ENCODE measurements around the gene FCN3.

The FCN3 gene

DNA sequence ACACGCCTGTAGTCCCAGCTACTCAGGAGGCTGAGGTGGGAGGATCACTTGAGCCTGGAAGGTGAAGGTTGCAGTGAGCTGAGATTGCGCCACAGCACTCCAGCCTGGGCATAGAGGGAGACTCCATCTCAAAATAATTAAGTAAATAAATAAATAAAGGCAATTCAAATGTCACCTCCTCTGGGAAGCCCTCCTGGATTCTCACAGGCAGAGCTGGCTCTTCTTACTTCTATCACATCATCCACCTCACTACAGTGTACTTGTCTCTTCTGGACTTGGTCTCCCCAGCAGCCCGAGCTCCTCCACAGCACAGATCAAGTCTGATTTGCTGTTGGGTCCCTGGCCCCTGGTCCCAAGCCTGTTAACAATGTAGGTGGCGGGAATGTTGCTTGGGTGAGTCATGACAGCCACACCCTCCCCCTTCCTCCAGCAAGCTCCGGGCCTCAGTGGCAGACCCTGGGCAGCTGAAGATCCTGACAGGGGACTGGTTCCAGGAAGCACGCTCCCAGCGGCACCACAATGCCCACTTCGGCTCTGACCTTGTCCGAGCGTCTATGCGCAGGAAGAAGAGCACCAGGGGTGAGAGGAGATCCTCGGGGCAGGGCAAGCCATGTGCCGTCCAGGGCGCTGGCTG, 27.5 kb downstream of the FCN3 start:
- no peak overlapping the region for H3K4me3 ChIP-seq
- H3K27ac ChIP-seq: peak overlapping the region in 7 of 21 experiments; percentile 11 to 26 (median 16)

DNA sequence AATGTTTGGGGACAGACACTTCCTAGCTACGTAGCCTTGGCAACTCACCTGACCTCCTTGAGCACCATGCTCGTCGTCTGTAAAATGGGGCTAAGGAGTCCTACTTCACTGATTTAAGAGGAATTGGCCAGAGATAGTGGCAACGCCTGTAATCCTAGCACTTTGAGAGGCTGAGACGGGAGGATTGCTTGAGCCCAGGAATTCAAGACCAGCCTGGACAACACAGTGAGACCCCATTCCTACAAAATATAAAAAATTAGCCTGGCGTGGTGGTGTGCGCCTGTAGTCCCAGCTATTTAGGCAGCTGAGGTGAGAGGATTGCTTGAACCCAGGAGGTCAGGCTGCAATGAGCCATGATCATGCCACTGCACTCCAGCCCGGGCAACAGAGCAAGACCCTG, 28.3 kb downstream of the FCN3 start:
- H3K27ac ChIP-seq: no peak overlapping the region
- no peak overlapping the region for H3K4me3 ChIP-seq

DNA sequence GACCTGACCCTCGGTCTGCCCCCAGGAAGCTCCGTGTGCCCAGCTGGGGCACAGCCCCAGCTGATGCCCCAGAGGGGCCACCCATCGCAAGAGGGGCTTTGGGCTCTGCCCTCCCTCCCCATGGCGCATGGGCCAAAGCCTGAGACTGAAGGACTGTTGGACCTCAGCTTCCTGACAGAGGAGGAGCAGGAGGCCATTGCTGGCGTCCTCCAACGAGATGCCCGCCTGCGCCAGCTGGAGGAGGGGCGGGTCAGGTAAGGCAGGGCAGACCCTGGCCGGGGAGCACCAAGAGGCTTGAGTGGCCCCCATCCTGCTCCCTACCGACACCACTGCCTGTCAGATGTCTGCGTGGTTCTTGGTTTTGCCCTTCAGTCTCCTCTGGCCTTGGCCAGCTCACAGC, 29.4 kb downstream of the FCN3 start:
- H3K27ac ChIP-seq: peak overlapping the region in 3 of 21 experiments; percentile 24 to 45 (median 30)
- no peak overlapping the region for H3K4me3 ChIP-seq

DNA sequence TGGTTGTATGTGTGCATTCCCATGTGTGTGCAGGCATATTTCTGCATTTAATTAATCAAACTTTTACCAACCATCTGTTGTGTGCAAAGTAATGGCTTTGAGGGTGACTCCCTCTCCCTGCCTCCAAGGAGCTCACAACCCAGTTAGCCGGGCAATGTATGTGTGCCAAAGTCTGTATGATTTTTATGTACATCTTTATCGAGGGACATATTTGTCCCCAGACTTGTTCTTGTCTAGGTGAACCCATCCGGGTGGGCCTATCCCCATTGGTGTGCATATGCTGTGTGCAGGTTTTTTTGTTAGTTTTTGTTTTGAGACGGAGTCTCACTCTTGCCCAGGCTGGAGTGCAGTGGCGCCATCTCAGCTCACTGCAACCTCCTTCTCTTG, 31.0 kb downstream of the FCN3 start:
- Histone ChIP-seq H3K4me3 (peak overlapping the region in 6 of 7 experiments; percentile 31 to 60 (median 43)), H3K27ac (peak overlapping the region in 19 of 21 experiments; percentile 77 to 99 (median 91))

DNA sequence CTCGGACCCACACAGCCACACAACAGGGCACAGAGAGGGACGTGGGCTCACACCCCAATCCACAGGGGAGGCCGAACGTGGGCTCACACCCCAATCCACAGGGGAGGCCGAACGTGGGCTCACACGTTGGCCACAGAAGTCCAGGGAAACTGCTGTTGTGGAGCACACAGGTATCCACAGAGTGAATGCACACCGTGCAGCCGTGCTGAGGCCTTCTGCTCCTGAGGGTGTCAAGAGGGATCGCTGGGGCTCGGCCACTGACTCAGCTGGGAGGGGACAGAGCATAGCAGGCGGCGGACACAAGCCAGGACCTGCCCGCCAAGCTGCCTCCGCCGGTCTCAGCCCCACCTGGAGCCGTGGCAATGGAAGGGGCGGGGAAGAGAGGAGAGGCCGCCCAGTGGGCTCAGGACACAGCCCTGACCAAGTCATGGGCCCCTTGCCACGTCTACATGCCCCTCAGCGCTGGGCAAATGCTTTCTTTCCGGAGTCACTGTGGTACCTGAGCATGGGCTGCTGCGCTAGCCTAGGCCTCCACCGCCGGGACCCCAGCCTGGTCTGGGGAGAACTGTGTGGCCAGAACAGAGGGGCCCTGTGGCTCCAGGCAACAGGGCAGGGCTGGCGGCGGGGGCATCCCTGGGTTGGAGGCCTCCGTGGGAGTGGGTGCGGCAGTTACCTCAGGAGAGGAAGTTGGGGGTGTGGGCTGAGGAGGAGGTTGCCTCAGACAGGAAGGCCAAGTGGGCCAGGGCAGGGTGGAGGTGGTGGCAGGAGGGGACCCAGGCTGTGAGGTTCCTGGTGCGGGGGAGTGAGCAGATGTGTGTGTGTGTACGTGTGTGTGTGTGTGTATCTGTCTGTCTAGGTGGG, 31.6 kb downstream of the FCN3 start:
- peak overlapping the region; percentile 69 to 99 (median 91) for H3K27ac ChIP-seq
- peak overlapping the region; percentile 31 to 60 (median 43) for H3K4me3 ChIP-seq

DNA sequence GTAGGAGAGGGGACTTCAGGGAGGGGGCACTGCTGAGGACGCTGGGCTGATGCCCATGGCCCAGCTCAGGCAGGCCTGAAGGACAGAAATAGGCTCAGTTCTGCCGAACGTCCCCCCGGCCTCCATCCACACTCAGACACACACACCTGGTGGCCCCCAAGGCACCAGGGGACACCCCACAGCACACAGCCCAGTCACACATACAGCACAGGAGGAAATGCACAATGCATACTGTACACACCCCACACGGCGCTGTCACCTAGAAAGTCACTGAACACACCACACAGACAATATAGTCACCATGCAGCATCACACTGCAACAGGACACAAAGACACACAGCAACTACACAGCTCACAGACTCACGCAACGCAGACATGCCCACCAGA, 32.2 kb downstream of the FCN3 start:
- peak overlapping the region; percentile 34 to 99 (median 91) for H3K27ac ChIP-seq
- H3K4me3 ChIP-seq: peak overlapping the region; percentile 31 to 60 (median 43)

DNA sequence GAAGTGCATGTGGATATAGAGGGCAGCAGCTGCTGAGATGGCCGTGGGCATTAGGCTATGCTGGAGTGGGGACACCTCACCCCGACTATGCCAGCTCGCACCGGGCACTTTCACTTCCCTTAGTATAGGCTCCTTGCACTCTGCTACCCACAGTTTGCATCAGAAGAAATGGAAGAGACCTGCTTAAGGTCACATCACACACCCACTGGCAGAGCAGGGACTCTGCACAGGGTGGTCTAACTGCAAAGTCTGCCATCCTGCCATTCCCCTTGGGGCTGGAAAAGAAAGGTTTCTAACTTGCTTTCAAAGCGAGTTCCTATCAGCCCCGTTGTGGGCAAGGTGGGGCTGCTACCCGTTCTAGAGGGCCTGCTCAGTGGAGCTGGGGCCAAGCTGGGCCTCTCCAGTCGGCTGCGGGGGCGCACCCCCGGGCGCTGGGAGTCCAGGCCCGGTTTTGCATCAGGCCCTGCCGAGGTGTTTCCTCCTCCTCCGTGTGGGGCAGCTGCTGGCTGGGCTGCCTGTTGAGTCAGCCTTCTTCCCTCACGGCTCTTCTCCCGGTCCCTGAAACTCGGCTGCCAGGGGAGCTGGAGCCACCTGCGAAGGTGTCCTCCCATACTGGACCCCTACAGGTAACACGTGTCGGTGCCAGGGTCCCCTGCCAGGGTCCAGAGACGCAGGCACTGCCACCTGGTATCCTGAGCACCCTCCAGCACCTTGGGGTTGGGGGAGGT, 32.9 kb downstream of the FCN3 start, which contains the start of gene SYTL1:
TSS of gene SYTL1 (plus strand) at position 498 of the 728 bp plus-strand sequence. CDS start 3,313 bp downstream, outside the sequence.
- H3K4me3 ChIP-seq: peak within 1 kb of the TSS; percentile 31 to 60 (median 43)
- peak within 1 kb of the TSS; percentile 34 to 99 (median 91) for H3K27ac ChIP-seq

DNA sequence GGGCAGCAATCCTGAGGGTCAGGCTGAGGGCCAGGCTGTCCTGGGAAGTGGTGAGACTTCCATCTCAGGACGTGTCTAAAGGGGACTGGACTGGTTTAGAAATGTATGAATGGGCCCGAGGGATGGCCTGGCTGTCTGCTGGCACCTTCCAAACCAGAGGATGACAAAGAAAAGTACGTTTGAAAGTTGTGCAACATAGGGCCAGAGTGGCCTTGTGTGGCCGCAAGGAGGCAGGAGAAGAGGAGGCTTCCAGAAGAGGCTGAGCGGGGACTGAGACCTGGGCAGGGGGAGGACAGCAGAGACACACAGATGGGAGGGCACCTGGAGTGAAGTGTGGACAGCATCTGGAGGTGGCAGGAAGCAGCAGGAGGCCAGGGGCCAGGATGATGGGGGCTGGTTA, 35.4 kb downstream of the FCN3 start:
- Histone ChIP-seq H3K27ac (peak overlapping the region in 3 of 21 experiments; percentile 6 to 14 (median 8)), H3K4me3 (no peak overlapping the region)

DNA sequence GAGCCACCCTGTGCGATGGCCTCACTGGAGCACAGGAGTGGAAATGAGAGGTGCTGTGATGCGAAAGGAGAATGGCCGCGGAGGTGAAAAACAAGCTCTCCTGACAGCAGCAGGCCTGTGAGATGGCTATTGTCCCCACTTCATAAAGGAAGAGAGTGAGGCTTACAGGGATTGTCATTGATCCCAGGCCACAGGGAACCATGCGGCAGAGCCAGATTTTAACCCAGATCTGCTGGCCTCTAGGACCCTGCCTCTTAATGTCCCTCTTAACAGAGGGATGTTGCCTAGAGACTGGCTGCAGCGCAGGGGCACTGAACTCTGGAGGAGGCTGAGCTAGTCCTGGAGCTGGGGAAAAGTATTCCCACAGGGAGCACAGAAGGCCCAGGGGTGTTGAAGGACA, 35.9 kb downstream of the FCN3 start:
- H3K27ac ChIP-seq: peak overlapping the region in 1 of 21 experiments; percentile 14
- H3K4me3 ChIP-seq: no peak overlapping the region

DNA sequence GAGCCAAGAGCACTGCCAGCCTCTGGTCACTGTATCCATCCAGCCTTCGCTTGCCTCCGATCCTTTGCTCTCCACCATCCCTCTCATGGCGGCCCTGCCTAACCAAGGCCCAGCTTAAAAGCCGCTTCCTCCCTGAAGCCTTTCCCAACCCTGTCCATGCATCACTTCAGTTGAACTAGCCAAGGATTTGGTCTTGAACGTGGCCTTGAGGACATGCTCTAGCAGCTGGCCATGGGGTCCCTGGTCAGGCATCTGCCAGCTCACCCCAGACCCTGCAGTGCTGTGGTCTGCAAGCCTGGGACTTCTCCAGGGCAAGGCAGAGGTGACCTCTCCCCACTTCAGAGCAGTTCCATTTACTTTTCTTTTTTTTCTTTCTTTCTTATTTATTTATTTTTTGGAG, 37.9 kb downstream of the FCN3 start:
- no peak overlapping the region for H3K4me3 ChIP-seq
- H3K27ac ChIP-seq: no peak overlapping the region

DNA sequence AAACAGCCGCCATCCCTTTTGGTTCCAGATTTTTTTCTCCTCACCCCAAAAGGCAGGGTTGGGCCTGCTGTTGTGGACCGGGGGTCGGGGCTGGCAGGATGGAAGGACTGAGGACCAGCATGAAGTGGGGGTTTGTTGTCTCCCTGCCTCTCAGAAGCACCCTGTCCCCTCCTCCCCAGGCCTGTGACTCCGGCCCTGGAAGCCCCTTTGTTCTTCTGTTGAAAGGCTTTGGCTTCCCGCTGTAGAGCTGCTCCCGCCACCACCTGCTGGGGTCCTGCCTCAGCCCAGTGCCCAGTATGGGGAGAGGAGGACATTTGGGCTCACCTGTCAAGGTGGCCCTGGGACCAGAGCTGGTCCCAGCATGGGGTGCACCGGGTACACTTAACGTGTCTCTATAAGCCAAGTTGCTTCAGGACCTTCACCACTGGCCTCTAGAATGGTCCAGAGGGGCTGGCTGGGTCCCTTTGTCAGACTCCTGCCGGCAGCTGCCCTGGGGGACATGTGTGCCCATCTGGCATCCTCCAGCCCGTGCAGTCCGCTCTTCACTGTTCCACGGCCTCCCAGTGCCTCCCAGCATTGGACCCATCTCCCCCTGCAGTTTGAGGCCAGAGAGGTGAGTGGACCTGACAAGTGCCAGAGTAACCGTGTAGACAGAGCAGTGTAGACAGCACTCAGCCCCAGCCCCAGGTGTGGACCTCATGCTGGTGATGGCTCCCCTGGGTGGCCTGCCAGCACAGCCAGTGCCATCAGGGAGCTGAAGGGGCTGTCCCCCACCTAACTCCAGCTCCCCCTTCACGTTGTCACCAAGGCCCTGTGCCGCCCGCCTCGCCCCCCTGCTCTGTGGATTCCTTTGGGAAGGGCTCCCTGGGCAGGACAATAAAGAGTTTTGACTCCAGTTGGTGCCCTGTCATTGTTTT, 38.9 kb downstream of the FCN3 start:
- Histone ChIP-seq H3K4me3 (no peak overlapping the region), H3K27ac (no peak overlapping the region)

DNA sequence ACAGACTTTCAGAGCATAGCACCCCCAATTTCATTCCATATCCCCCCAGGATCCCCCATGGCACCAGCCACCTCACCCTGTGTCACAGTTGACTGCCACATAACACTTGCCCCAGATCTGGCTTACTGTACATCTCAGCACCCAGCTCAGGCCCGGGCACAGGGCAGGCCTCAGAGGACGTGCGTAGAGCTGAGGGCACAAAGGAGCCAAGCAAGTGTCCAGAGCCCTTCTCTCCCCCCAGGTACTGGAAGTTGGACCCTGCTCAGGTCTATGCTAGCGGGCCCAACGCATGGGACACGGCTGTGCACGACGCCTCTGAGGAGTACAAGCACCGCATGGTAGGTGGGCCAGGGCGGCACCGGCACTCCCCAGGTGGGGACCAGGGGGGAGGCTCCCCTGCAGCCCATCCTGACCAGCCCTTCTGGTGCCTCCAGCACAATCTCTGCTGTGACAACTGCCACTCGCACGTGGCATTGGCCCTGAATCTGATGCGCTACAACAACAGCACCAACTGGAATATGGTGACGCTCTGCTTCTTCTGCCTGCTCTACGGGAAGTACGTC, 40.8 kb downstream of the FCN3 start:
- H3K27ac ChIP-seq: no peak overlapping the region
- no peak overlapping the region for H3K4me3 ChIP-seq

DNA sequence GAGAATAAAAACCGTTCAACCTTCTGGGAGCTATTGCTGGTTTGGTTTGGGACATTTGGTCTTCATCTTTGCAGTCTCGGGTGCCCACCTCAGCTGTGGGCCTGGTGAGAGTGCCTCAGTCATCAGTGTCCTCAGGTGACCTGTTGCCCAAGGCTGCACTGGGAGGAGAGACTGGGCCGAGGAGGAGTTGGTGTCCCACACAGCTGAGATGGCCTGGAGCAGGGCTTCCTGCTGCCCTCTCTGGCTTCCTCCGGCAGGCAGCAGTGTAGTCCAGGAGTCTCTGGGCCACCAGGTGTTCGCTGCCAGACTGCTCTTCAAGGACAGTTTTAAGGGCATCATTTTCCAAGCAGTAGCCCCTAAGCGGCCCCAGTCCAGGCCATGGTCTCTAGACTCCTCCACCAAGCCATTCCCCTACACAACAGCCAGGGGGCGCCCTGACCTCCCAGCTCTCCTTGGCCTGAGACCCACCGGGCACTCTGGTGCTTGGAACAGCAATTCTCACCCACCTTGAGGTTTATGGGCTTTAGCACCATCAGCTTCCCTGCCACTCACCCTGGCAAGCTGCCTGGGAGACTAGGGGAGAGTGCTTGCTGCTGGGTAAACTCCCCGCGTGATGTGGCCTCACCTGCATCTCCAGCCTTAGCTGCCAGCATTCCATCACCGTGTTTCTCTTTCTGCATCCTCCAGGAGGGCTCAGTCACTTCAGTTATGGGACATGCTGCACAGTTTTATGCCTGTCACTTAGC, 41.9 kb downstream of the FCN3 start:
- H3K4me3 ChIP-seq: no peak overlapping the region
- H3K27ac ChIP-seq: peak overlapping the region in 5 of 21 experiments; percentile 7 to 57 (median 19)

DNA sequence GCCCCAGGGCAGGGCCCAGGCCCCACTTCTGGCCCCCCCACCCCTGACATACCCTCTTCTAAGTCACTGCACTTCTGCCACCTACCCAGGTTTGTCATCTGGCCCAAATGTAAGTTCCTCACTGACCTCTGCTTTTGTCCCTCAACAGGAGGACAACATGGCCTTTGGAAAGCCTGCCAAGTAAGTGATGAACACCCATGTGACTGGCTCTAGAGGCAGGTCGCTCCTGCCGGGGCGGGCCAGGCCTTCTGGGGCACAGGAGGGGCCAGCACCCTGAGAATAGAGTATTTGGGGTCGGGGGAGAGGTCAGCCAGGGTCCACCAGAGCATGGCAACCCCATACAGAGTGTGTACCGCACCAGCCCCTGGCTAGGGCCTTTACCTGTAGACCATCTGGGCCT, 42.7 kb downstream of the FCN3 start:
- Histone ChIP-seq H3K4me3 (no peak overlapping the region), H3K27ac (peak overlapping the region in 8 of 21 experiments; percentile 12 to 57 (median 32))

DNA sequence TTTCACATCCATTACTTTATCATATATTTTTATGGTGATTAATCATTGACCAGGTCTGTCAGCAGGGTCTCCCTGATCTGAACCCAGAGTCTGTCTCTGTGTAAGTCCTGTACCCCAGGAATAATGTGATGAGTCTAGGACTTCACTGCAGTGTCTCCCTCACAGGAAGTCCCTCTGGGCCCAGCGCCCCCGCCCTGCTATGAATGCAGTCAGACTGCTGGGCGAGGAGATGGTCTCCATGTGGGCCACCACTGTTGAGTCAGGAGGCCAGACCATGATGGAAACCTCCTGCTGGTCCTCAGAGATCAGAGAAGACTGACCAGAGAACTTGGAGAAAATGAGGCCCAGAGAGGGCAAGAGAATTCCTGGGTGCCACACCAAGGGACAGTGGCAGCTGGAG, 43.2 kb downstream of the FCN3 start:
- Histone ChIP-seq H3K4me3 (no peak overlapping the region), H3K27ac (peak overlapping the region in 6 of 21 experiments; percentile 19 to 57 (median 32))

DNA sequence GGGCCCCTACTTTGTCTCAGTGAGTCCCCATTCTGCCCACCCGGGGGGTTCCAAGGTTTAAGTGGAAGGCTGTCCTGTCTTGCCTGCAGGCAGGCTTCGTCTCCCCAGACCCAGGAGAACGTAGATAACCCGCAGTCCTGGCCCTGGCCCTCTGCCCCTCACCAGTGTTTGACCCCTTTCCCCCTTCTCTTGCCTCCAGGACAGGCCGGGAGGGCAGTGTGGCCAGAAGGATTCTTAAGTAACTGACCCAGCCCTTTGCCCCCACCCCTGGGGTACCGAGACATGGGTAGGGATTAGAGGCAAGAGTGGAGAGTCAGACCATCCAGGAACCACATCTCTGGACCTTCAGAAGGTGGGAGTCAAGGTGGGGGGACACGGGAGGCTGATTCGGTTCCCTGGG, 43.8 kb downstream of the FCN3 start:
- H3K27ac ChIP-seq: no peak overlapping the region

DNA sequence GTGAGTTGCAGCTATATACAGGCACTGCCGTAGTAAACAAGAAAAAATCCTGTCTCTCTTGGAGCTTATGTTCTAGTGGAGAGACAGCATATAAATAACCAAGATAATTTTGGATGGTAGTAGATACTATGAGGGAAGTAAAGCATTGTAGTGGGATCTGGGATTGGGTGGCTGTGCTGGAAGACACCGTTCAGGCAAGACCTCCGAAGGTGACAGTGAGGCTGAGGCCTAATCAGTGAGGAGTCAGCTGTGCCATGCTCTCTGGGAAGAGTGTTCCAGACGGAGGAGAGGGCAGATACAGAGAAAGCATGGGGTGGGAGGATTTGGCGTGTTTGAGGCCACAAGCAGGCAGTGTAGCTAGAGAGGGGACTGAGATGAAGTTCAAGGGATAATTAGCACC, 46.7 kb downstream of the FCN3 start:
- peak overlapping the region in 1 of 21 experiments; percentile 33 for H3K27ac ChIP-seq
- no peak overlapping the region for H3K4me3 ChIP-seq

More for the DNA sequence above, 43.8 kb downstream of the FCN3 start:
- H3K4me3 ChIP-seq: no peak overlapping the region

DNA sequence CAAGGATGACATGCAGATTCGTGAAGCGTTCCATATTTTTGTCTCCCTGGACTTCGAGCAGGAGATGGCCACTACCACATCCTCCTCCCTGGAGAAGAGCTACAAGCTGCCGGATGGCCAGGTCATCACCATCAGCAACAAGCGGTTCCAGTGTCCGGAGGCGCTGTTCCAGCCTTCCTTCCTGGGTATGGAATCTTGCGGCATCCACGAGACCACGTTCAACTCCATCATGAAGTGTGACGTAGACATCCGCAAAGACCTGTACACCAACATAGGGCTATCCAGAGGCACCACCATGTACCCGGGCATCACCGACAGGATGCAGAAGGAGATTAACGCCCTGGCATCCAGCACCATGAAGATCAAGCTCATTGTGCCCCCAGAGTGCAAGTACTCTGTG, 49.3 kb downstream of the FCN3 start:
- no peak overlapping the region for H3K27ac ChIP-seq
- no peak overlapping the region for H3K4me3 ChIP-seq
